MCF 10A (cell line): ENCODE results near the gene TMEM169. TPM values are rescaled to one million over a fixed set of nuclear protein-coding genes. Genes with fewer than 3 reads are reported as not detected.

Experiments
- BruUV-seq: library from RNA; stranded (reverse); fragments of 400-500 nt; replicated peaks from 2 replicates; lab custom pipeline; 2021; lab: Mats Ljungman, UMichigan
- CTCF ChIA-PET: fragments of 300-600 bp; sonication (Branson Sonifier 250); formaldehyde crosslinking; extraction: SDS; loops from one replicate; lab custom pipeline; 2021; ENCODE audit warnings: antibody characterized with exemption, inconsistent platforms; lab: Yijun Ruan, JAX
- POLR2A ChIA-PET: fragments of 300-600, 350-650 bp; sonication (Branson Sonifier 250); formaldehyde crosslinking; extraction: SDS; loops from one replicate; lab custom pipeline; 2020; ENCODE audit warnings: antibody characterized with exemption, inconsistent platforms; lab: Yijun Ruan, JAX
- DNase-seq: peaks from one replicate; pipeline ENCODE4 v3.0.0-alpha.2; 2018; ENCODE audit not compliant: unreplicated experiment
- H3K27ac Mint-ChIP-seq: one replicate; pipeline ENCODE4 v1.8.0; 2022; ENCODE audit warnings: mild to moderate bottlenecking, low read depth, mixed read lengths; ENCODE audit not compliant: unreplicated experiment
- H3K27me3 Mint-ChIP-seq: one replicate; pipeline ENCODE4 v1.8.0; 2022; ENCODE audit warnings: mixed read lengths; ENCODE audit not compliant: insufficient read depth, unreplicated experiment
- H3K36me3 Mint-ChIP-seq: one replicate; pipeline ENCODE4 v1.8.0; 2022; ENCODE audit warnings: mild to moderate bottlenecking, moderate library complexity, mixed read lengths; ENCODE audit not compliant: insufficient read depth, unreplicated experiment
- H3K4me1 Mint-ChIP-seq: one replicate; pipeline ENCODE4 v1.8.0; 2022; ENCODE audit warnings: mixed read lengths; ENCODE audit not compliant: insufficient read depth, unreplicated experiment
- H3K4me3 Mint-ChIP-seq: one replicate; pipeline ENCODE4 v1.8.0; 2022; ENCODE audit warnings: mild to moderate bottlenecking, moderate library complexity, mixed read lengths; ENCODE audit not compliant: unreplicated experiment
- H3K9me3 Mint-ChIP-seq: one replicate; pipeline ENCODE4 v1.8.0; 2022; ENCODE audit warnings: mixed read lengths; ENCODE audit not compliant: unreplicated experiment
- intact Hi-C: fragments of 100-400 bp; cut with micrococcal nuclease; formaldehyde crosslinking; loops from 2 replicates; pipeline ENCODE4 v1.14.1; 2022
- total RNA-seq: library from RNA; stranded (reverse); gene quantifications from 2 replicates; pipeline ENCODE4 v1.2.3, GENCODE V29; 2022
- TF ChIP-seq, protein P1 (sequence below): fragments of 200-600 bp; IDR thresholded peaks from one replicate; pipeline ENCODE4 v1.8.0; 2022; ENCODE audit warnings: antibody characterized with exemption, mild to moderate bottlenecking; ENCODE audit not compliant: unreplicated experiment

TMEM169 gene
- total RNA-seq, 1 experiment from 2014 or later = 0.35 TPM

- Mint-ChIP-seq H3K4me3 (peak overlapping the region; percentile 81), H3K9me3 (no peaks in the 10 kb centered on the region), H3K27me3 (no peaks in the 10 kb centered on the region), H3K4me1 (peaks cover 8% of the 10 kb centered on the region), H3K36me3 (no peaks in the 10 kb centered on the region), H3K27ac (no peak overlapping the region)
- TF ChIP-seq, protein P1, sequence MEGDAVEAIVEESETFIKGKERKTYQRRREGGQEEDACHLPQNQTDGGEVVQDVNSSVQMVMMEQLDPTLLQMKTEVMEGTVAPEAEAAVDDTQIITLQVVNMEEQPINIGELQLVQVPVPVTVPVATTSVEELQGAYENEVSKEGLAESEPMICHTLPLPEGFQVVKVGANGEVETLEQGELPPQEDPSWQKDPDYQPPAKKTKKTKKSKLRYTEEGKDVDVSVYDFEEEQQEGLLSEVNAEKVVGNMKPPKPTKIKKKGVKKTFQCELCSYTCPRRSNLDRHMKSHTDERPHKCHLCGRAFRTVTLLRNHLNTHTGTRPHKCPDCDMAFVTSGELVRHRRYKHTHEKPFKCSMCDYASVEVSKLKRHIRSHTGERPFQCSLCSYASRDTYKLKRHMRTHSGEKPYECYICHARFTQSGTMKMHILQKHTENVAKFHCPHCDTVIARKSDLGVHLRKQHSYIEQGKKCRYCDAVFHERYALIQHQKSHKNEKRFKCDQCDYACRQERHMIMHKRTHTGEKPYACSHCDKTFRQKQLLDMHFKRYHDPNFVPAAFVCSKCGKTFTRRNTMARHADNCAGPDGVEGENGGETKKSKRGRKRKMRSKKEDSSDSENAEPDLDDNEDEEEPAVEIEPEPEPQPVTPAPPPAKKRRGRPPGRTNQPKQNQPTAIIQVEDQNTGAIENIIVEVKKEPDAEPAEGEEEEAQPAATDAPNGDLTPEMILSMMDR = no peak
- DNase-seq = no peak
- intact Hi-C loops = no loop called here
- ChIA-PET POLR2A (interaction anchor here (0.9 to 3.6 kb wide), 2 partner anchors 24 to 26 kb away, joined by 4 to 37 read pairs; partner anchors contain the start of gene XRCC5), CTCF (interaction anchor here (1.0 to 3.4 kb wide), 3 partner anchors 11 to 32 kb away, joined by 3 to 21 read pairs (median 5); no protein-coding TSS in a partner anchor)
- no TSS peak for BruUV-seq
Measured at GRCh38 chr2:216082805-216083204, 1.1 kb downstream of the TMEM169 start.

DNA sequence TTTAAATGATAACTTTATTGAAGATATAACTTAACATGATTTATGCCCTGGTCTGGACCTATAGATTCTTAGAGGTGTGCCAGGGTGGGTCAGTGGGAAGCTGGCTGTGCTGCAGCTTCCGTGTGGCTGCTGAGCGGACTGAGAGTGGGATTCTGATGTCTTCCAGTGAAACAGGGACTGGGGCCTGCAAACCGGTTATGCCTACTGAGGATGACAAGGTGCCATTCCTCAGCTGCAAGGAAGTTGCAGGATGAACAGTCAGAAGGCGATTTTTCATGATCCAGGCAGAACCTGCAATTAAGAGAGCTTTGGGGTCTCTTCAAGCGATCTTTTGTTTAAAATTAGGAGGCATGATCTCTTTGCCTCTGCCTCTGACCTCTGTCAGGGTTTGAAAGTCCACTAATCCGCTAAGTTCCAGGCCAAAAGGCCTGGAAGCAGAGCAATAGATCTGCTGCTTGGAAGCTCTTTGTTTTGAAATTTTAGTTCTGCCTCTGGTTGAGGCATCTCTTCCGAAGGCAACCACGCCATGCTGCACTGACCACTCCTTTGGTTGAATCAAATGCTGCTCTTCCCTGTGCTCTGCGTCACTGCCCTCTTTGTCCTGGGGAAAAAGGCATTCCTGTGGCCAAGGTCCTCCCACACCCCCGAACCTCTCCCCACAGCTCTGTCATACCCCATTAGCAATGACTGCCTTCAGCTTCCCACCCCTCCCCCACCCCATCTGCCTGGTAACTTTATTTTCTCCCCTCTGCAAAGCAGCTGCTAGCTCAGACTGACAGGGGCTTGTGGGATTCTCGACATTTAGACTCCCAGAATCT lies 2.0 kb downstream of the TMEM169 start:
- CTCF ChIA-PET = interaction anchor here (0.5 to 3.4 kb wide), 7 partner anchors 10 to 1087 kb away, joined by 3 to 21 read pairs (median 4); no protein-coding TSS in a partner anchor
- POLR2A ChIA-PET = interaction anchor here (0.6 to 3.6 kb wide), 3 partner anchors 23 to 759 kb away, joined by 3 to 37 read pairs (median 4); partner anchors contain the start of gene XRCC5
- no peak overlapping the region for H3K27ac Mint-ChIP-seq

GRCh38 chr2:216084547-216084946 lies 2.8 kb downstream of the TMEM169 start:
- no peak overlapping the region for H3K4me3 Mint-ChIP-seq
- no TSS peak for BruUV-seq
- no peak for DNase-seq
- intact Hi-C loops = no loop called here
- H3K36me3 Mint-ChIP-seq = no peaks in the 10 kb centered on the region
- POLR2A ChIA-PET = no interaction called here
- TF ChIP-seq, protein P1 = no peak
- H3K4me1 Mint-ChIP-seq = peaks cover 8% of the 10 kb centered on the region
- no peaks in the 10 kb centered on the region for H3K27me3 Mint-ChIP-seq
- CTCF ChIA-PET = interaction anchor here (0.5 to 1.5 kb wide), 3 partner anchors 15 to 1088 kb away, joined by 3 to 6 read pairs (median 4); no protein-coding TSS in a partner anchor
- H3K9me3 Mint-ChIP-seq = no peaks in the 10 kb centered on the region
- H3K27ac Mint-ChIP-seq = no peak overlapping the region

More for the DNA sequence above, 2.0 kb downstream of the TMEM169 start:
- no peaks in the 10 kb centered on the region for H3K36me3 Mint-ChIP-seq
- no peak for DNase-seq
- TF ChIP-seq, protein P1 = no peak
- no peaks in the 10 kb centered on the region for H3K9me3 Mint-ChIP-seq
- intact Hi-C loops = no loop called here
- H3K4me1 Mint-ChIP-seq = peaks cover 8% of the 10 kb centered on the region
- no TSS peak for BruUV-seq
- no peaks in the 10 kb centered on the region for H3K27me3 Mint-ChIP-seq
- no peak overlapping the region for H3K4me3 Mint-ChIP-seq

DNA sequence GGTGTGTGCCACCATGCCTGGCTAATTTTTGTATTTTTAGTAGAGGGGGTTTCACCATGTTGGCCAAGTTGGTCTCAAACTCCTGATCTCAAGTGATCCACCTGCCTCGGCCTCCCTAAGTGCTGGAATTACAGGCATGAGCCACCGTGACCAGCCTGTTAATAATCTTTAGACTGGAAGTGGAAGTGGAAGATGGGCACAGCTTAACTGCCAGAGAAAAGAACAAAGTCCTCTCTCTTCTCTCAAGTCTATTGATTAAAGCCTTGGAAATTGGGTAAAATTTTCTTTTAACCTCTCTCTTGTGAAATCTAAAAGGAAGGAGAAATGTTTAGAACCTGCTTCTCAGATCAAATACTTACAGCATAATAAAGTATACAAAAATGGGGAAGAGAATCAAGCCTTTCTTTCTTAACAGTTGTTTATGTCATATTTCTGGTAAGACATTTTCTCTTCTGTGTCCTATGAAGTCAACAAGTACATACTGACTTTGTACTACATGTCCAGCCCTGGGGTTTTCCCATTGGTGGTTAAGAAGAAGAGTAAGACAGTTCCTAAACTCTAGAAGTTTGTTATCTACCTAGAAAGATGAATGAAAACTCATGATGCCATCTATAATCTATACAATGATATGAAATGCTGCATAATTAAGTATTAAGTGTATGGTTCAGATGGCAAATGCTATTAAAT lies 4.6 kb downstream of the TMEM169 start:
- ChIA-PET POLR2A (no interaction called here), CTCF (no interaction called here)
- no peak for DNase-seq
- Mint-ChIP-seq H3K9me3 (no peaks in the 10 kb centered on the region), H3K4me1 (peaks cover 3% of the 10 kb centered on the region), H3K4me3 (no peak overlapping the region), H3K27me3 (no peaks in the 10 kb centered on the region), H3K36me3 (no peaks in the 10 kb centered on the region), H3K27ac (no peak overlapping the region)
- intact Hi-C loops = no loop called here
- no TSS peak for BruUV-seq
- TF ChIP-seq, protein P1 = no peak
